HCT116 (cell line): ENCODE results near the gene DOC2A. TPM values are rescaled to one million over a fixed set of nuclear protein-coding genes. Genes with fewer than 3 reads are reported as not detected.

Experiments used
- ATAC-seq: fragments of 200-7000 bp; cut with Tn5 transposase; 2 replicates; pipeline ENCODE4 v1.9.1; 2020; ENCODE audit warnings: mild to moderate bottlenecking, moderate library complexity
- BruUV-seq: library from RNA; stranded (reverse); fragments of 400-500 nt; replicated peaks from 2 replicates; lab custom pipeline; 2021; lab: Mats Ljungman, UMichigan
- CTCF ChIA-PET: fragments of 300-600 bp; sonication (Branson Sonifier 250); formaldehyde crosslinking; loops from one replicate; lab custom pipeline; 2021; ENCODE audit warnings: antibody characterized with exemption; lab: Charles Lee
- POLR2A ChIA-PET: fragments of 300-600, 350-600 bp; sonication (Branson Sonifier 250); formaldehyde crosslinking; loops from one replicate; lab custom pipeline; 2021; ENCODE audit warnings: antibody characterized with exemption; lab: Charles Lee
- RAD21 ChIA-PET, 2 experiments: fragments of 300-600 bp; sonication (Branson Sonifier 250); formaldehyde crosslinking; loops; one replicate each; lab custom pipeline; 2023; ENCODE audit warnings: low total read pairs in 2 of 2; ENCODE audit not compliant: uncharacterized antibody in 2 of 2, unreplicated experiment in 2 of 2, low non-redundant PET in 1 of 2; lab: Charles Lee
- DNase-seq: peaks from one replicate; pipeline ENCODE4 v3.0.0-alpha.2; 2010; ENCODE audit warnings: low read depth, low spot score
- H2AFZ ChIP-seq: fragments of 200-600 bp; shearing (Covaris generic), sonication (generic); 2 replicates; pipeline ENCODE4 v1.6.1; 2017; ENCODE audit warnings: low read depth, mixed run types, mixed read lengths, antibody characterized with exemption, low read length; ENCODE audit not compliant: poor library complexity, severe bottlenecking
- H3K27ac ChIP-seq: 2 replicates; pipeline ENCODE4 v1.5.1; 2012; ENCODE audit warnings: low read depth, low read length
- H3K27me3 ChIP-seq: fragments of 200-600 bp; sonication (generic); 2 replicates; pipeline ENCODE4 v1.6.1; 2016; ENCODE audit warnings: mixed run types, low read length, mixed read lengths; ENCODE audit not compliant: insufficient read depth
- H3K36me3 ChIP-seq, 2 experiments: fragments of 200-500 bp in 1 of 2; fragments of 200-600 bp in 1 of 2; sonication (Bioruptor generic) in 1 of 2; sonication (generic) in 1 of 2; 2 replicates each; pipeline versions ENCODE4 v1.5.1 to v1.6.1; 2014 to 2016; ENCODE audit warnings: low read length in 2 of 2, inconsistent platforms in 1 of 2, mixed read lengths in 1 of 2, mixed run types in 1 of 2; ENCODE audit not compliant: insufficient read depth in 2 of 2, control insufficient read depth in 1 of 2
- H3K4me1 ChIP-seq, 2 experiments: fragments of 200-600 bp in 1 of 2; sonication (generic) in 1 of 2; 2 replicates each; pipeline versions ENCODE4 v1.5.1 to v1.6.1; 2012 to 2017; ENCODE audit warnings: low read length in 2 of 2, inconsistent platforms in 1 of 2, mild to moderate bottlenecking in 1 of 2, mixed read lengths in 1 of 2, mixed run types in 1 of 2, moderate library complexity in 1 of 2; ENCODE audit not compliant: insufficient read depth in 2 of 2, control insufficient read depth in 1 of 2
- H3K4me2 ChIP-seq: fragments of 200-600 bp; sonication (generic); 2 replicates; pipeline ENCODE4 v1.6.1; 2017; ENCODE audit warnings: mixed run types, low read length, mixed read lengths
- H3K4me3 ChIP-seq, 2 experiments: fragments of 200-600 bp in 1 of 2; sonication (generic) in 1 of 2; replicated peaks in 1 of 2; 2 replicates each; pipeline ENCODE4 v1.5.1; 2011 to 2016; ENCODE audit warnings: low read length in 2 of 2, control low read depth in 1 of 2, low read depth in 1 of 2, mild to moderate bottlenecking in 1 of 2, mixed read lengths in 1 of 2, mixed run types in 1 of 2
- H3K79me2 ChIP-seq: fragments of 200-600 bp; sonication (generic); 2 replicates; pipeline ENCODE4 v1.6.1; 2017; ENCODE audit warnings: mild to moderate bottlenecking, mixed run types, low read length, moderate library complexity, mixed read lengths; ENCODE audit not compliant: insufficient read depth
- H3K9ac ChIP-seq: fragments of 200-600 bp; sonication (generic); 2 replicates; pipeline ENCODE4 v1.6.1; 2016; ENCODE audit warnings: low read length, mixed read lengths
- H3K9me2 ChIP-seq: fragments of 200-600 bp; sonication (generic), shearing (Covaris generic); 2 replicates; pipeline ENCODE4 v1.6.1; 2017; ENCODE audit warnings: mixed run types, mild to moderate bottlenecking, moderate library complexity; ENCODE audit not compliant: insufficient read depth
- H3K9me3 ChIP-seq, 2 experiments: fragments of 200-500 bp in 1 of 2; fragments of 200-600 bp in 1 of 2; sonication (Bioruptor generic) in 1 of 2; sonication (generic) in 1 of 2; 2 replicates each; pipeline ENCODE4 v1.6.1; 2014 to 2017; ENCODE audit warnings: low read length in 2 of 2, mixed read lengths in 2 of 2, inconsistent platforms in 1 of 2, low read depth in 1 of 2, mild to moderate bottlenecking in 1 of 2, mixed run types in 1 of 2, moderate library complexity in 1 of 2; ENCODE audit not compliant: control insufficient read depth in 1 of 2, insufficient read depth in 1 of 2
- H4K20me1 ChIP-seq: fragments of 200-600 bp; sonication (generic), shearing (Covaris generic); 2 replicates; pipeline ENCODE4 v1.6.1; 2017; ENCODE audit warnings: mixed run types, mild to moderate bottlenecking, moderate library complexity; ENCODE audit not compliant: insufficient read depth
- CBX3 ChIP-seq: IDR thresholded peaks from 2 replicates; pipeline ENCODE4 v1.6.1; 2012; ENCODE audit warnings: low read depth
- CEBPB ChIP-seq: IDR thresholded peaks from 2 replicates; pipeline ENCODE4 v1.6.1; 2012; ENCODE audit warnings: low read depth
- ELF1 ChIP-seq: IDR thresholded peaks from 2 replicates; pipeline ENCODE4 v1.6.1; 2012; ENCODE audit warnings: low read depth, borderline replicate concordance
- EZH2 ChIP-seq: fragments of 200-600 bp; sonication (generic); IDR thresholded peaks from 2 replicates; pipeline ENCODE4 v1.6.1; 2017; ENCODE audit warnings: antibody characterized with exemption, mixed run types
- EZH2phosphoT487 ChIP-seq: fragments of 200-600 bp; IDR thresholded peaks from 2 replicates; pipeline ENCODE4 v1.6.1; 2018; ENCODE audit warnings: antibody characterized with exemption, borderline replicate concordance
- FOSL1 ChIP-seq: IDR thresholded peaks from 2 replicates; pipeline ENCODE4 v1.6.1; 2012; ENCODE audit warnings: low read depth
- JUND ChIP-seq: IDR thresholded peaks from 2 replicates; pipeline ENCODE4 v1.6.1; 2012
- POLR2AphosphoS5 ChIP-seq: IDR thresholded peaks from 2 replicates; pipeline ENCODE4 v1.6.1; 2011; ENCODE audit warnings: mild to moderate bottlenecking, low read depth, low read length, moderate library complexity
- RAD21 ChIP-seq: IDR thresholded peaks from 2 replicates; pipeline ENCODE4 v1.6.1; 2012; ENCODE audit warnings: low read depth, mild to moderate bottlenecking
- SP1 ChIP-seq: IDR thresholded peaks from 2 replicates; pipeline ENCODE4 v1.6.1; 2012; ENCODE audit warnings: low read depth
- ZNF274 ChIP-seq: fragments of 200-500 bp; sonication (Bioruptor generic); IDR thresholded peaks from 2 replicates; pipeline ENCODE4 v1.6.1; 2014; ENCODE audit warnings: mild to moderate bottlenecking, low read depth, low read length, inconsistent platforms
- intact Hi-C: fragments of 100-400 bp; cut with micrococcal nuclease; formaldehyde crosslinking; loops from 2 replicates; pipeline ENCODE4 v1.10.0; 2022
- total RNA-seq: library from RNA; stranded (reverse); gene quantifications from one replicate; pipeline ENCODE4 v1.2.1, GENCODE V29; 2021; ENCODE audit not compliant: unreplicated experiment
- TF ChIP-seq, protein P1 (sequence below): IDR thresholded peaks from 2 replicates; pipeline ENCODE4 v1.6.1; 2012
- TF ChIP-seq, protein P2 (sequence below): IDR thresholded peaks from 2 replicates; pipeline ENCODE4 v1.6.1; 2012; ENCODE audit warnings: low read depth
- TF ChIP-seq, protein P3 (sequence below), 3 experiments: fragments of 200-600 bp in 1 of 3; sonication (generic) in 1 of 3; IDR thresholded peaks in 2 of 3; conservative IDR thresholded peaks in 1 of 3; 2 replicates each; pipeline ENCODE4 v1.5.1; 2012 to 2017; ENCODE audit warnings: low read depth in 2 of 3, low read length in 2 of 3, antibody characterized with exemption in 1 of 3, borderline replicate concordance in 1 of 3, control low read depth in 1 of 3, mild to moderate bottlenecking in 1 of 3, mixed read lengths in 1 of 3, mixed run types in 1 of 3, moderate library complexity in 1 of 3; ENCODE audit not compliant: insufficient read depth in 1 of 3
- TF ChIP-seq, protein P4 (sequence below): IDR thresholded peaks from 2 replicates; pipeline ENCODE4 v1.6.1; 2011; ENCODE audit warnings: mild to moderate bottlenecking, low read length, moderate library complexity; ENCODE audit not compliant: insufficient replicate concordance; ENCODE audit errors: extremely low read depth

DOC2A gene
- total RNA-seq, 1 experiment from 2014 or later = 17.3 TPM

DNA sequence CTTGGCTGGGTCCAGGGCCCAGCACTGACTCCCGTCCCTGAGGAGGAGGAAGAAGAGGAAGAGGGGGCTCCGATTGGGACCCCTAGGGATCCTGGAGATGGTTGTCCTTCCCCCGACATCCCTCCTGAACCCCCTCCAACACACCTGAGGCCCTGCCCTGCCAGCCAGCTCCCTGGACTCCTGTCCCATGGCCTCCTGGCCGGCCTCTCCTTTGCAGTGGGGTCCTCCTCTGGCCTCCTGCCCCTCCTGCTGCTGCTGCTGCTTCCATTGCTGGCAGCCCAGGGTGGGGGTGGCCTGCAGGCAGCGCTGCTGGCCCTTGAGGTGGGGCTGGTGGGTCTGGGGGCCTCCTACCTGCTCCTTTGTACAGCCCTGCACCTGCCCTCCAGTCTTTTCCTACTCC is 23.9 kb downstream of the DOC2A start:
- no peaks in the 10 kb centered on the region for H3K79me2 ChIP-seq
- H3K4me3 ChIP-seq = no peak overlapping the region
- H3K9me2 ChIP-seq = no peaks in the 10 kb centered on the region
- H4K20me1 ChIP-seq = no peaks in the 10 kb centered on the region
- DNase-seq = no peak
- H3K36me3 ChIP-seq = peaks cover 49 to 58% of the 10 kb centered on the region in 2 experiments
- H3K4me1 ChIP-seq = no peaks in the 10 kb centered on the region
- no peak for ATAC-seq
- RAD21 ChIA-PET = no interaction called here
- TF ChIP-seq POLR2AphosphoS5 = no peak
- no peak for TF ChIP-seq EZH2phosphoT487
- TF ChIP-seq ELF1 = no peak
- no peak for TF ChIP-seq CEBPB
- no peak for TF ChIP-seq ZNF274
- TF ChIP-seq SP1 = no peak
- TF ChIP-seq CBX3 = no peak
- TF ChIP-seq, protein P1, sequence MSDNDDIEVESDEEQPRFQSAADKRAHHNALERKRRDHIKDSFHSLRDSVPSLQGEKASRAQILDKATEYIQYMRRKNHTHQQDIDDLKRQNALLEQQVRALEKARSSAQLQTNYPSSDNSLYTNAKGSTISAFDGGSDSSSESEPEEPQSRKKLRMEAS = no peak
- TF ChIP-seq JUND = no peak
- no peak for TF ChIP-seq RAD21
- TF ChIP-seq, protein P2, sequence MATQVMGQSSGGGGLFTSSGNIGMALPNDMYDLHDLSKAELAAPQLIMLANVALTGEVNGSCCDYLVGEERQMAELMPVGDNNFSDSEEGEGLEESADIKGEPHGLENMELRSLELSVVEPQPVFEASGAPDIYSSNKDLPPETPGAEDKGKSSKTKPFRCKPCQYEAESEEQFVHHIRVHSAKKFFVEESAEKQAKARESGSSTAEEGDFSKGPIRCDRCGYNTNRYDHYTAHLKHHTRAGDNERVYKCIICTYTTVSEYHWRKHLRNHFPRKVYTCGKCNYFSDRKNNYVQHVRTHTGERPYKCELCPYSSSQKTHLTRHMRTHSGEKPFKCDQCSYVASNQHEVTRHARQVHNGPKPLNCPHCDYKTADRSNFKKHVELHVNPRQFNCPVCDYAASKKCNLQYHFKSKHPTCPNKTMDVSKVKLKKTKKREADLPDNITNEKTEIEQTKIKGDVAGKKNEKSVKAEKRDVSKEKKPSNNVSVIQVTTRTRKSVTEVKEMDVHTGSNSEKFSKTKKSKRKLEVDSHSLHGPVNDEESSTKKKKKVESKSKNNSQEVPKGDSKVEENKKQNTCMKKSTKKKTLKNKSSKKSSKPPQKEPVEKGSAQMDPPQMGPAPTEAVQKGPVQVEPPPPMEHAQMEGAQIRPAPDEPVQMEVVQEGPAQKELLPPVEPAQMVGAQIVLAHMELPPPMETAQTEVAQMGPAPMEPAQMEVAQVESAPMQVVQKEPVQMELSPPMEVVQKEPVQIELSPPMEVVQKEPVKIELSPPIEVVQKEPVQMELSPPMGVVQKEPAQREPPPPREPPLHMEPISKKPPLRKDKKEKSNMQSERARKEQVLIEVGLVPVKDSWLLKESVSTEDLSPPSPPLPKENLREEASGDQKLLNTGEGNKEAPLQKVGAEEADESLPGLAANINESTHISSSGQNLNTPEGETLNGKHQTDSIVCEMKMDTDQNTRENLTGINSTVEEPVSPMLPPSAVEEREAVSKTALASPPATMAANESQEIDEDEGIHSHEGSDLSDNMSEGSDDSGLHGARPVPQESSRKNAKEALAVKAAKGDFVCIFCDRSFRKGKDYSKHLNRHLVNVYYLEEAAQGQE = no peak
- TF ChIP-seq FOSL1 = no peak
- no peak for TF ChIP-seq EZH2
- TF ChIP-seq, protein P3, sequence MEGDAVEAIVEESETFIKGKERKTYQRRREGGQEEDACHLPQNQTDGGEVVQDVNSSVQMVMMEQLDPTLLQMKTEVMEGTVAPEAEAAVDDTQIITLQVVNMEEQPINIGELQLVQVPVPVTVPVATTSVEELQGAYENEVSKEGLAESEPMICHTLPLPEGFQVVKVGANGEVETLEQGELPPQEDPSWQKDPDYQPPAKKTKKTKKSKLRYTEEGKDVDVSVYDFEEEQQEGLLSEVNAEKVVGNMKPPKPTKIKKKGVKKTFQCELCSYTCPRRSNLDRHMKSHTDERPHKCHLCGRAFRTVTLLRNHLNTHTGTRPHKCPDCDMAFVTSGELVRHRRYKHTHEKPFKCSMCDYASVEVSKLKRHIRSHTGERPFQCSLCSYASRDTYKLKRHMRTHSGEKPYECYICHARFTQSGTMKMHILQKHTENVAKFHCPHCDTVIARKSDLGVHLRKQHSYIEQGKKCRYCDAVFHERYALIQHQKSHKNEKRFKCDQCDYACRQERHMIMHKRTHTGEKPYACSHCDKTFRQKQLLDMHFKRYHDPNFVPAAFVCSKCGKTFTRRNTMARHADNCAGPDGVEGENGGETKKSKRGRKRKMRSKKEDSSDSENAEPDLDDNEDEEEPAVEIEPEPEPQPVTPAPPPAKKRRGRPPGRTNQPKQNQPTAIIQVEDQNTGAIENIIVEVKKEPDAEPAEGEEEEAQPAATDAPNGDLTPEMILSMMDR (IDR thresholded peaks at IDR 0.05 in 2 of 3, conservative IDR thresholded peaks at IDR 0.05 in 1 of 3; ENCODE audit: borderline replicate concordance in 1 of 3, insufficient read depth in 1 of 3, low read depth in 2 of 3, low read length in 2 of 3) = no peak
- TF ChIP-seq, protein P4, sequence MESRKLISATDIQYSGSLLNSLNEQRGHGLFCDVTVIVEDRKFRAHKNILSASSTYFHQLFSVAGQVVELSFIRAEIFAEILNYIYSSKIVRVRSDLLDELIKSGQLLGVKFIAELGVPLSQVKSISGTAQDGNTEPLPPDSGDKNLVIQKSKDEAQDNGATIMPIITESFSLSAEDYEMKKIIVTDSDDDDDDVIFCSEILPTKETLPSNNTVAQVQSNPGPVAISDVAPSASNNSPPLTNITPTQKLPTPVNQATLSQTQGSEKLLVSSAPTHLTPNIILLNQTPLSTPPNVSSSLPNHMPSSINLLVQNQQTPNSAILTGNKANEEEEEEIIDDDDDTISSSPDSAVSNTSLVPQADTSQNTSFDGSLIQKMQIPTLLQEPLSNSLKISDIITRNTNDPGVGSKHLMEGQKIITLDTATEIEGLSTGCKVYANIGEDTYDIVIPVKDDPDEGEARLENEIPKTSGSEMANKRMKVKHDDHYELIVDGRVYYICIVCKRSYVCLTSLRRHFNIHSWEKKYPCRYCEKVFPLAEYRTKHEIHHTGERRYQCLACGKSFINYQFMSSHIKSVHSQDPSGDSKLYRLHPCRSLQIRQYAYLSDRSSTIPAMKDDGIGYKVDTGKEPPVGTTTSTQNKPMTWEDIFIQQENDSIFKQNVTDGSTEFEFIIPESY = no peak
- TF ChIP-seq, all 23 proteins: peak for 0
- Histone ChIP-seq H3K9me3 (no peaks in the 10 kb centered on the region), H2AFZ (no peak overlapping the region), H3K4me2 (no peak overlapping the region), H3K9ac (no peak overlapping the region), H3K27me3 (no peaks in the 10 kb centered on the region), H3K27ac (no peak overlapping the region)
- no TSS peak for BruUV-seq
- ChIA-PET POLR2A (interaction anchor here (2.0 kb wide), 1 partner anchor 14 kb away, joined by 9 read pairs; the partner anchor contains the start of gene TAOK2), CTCF (no interaction called here)
- intact Hi-C loops = no loop called here
